NCI-H524 (cell line): Measurements from ENCODE around the gene GMDS.
"Not testable (repeated sequence)": the region's sequence is repeated elsewhere in the genome, so short reads cannot be mapped to it uniquely, and the experiment has no call there.

Experiments
- DNase-seq, 2 experiments: peaks; one replicate each; lab custom pipeline; 2025; lab: John Stamatoyannopoulos, UW

GMDS gene

GRCh38 chr6:1770968-1771723 is 474.3 kb downstream of the GMDS start:
- no peak for DNase-seq

- no peak for DNase-seq
Measured at GRCh38 chr6:1770435-1770843, 475.0 kb downstream of the GMDS start.

GRCh38 chr6:1767481-1768246 is 477.7 kb downstream of the GMDS start:
- no peak for DNase-seq

- DNase-seq: no peak
Measured at GRCh38 chr6:1766654-1767053, 478.8 kb downstream of the GMDS start.

- DNase-seq: no peak
Measured at GRCh38 chr6:1765160-1765903, 480.1 kb downstream of the GMDS start.

GRCh38 chr6:1764397-1764987 is 480.9 kb downstream of the GMDS start:
- no peak for DNase-seq

- DNase-seq: no peak
Measured at GRCh38 chr6:1763404-1763803, 482.0 kb downstream of the GMDS start.

GRCh38 chr6:1762203-1762602 is 483.2 kb downstream of the GMDS start:
- no peak for DNase-seq

- no peak for DNase-seq
Measured at GRCh38 chr6:1761477-1761877, 483.9 kb downstream of the GMDS start.

GRCh38 chr6:1760876-1761275 is 484.5 kb downstream of the GMDS start:
- DNase-seq: no peak

GRCh38 chr6:1759870-1760269 is 485.5 kb downstream of the GMDS start:
- no peak for DNase-seq

- DNase-seq: peak in 1 of 2 experiments; percentile 31
Measured at GRCh38 chr6:1758076-1758679, 487.2 kb downstream of the GMDS start.

GRCh38 chr6:1757131-1757530 is 488.3 kb downstream of the GMDS start:
- DNase-seq: no peak

GRCh38 chr6:1756472-1757129 is 488.8 kb downstream of the GMDS start:
- no peak for DNase-seq

GRCh38 chr6:1751063-1751462 is 494.3 kb downstream of the GMDS start:
- DNase-seq: not testable (repeated sequence)

- no peak for DNase-seq
Measured at GRCh38 chr6:1749041-1749440, 496.4 kb downstream of the GMDS start.

GRCh38 chr6:1747531-1747930 is 497.9 kb downstream of the GMDS start:
- no peak for DNase-seq

- DNase-seq: no peak
Measured at GRCh38 chr6:1747003-1747402, 498.4 kb downstream of the GMDS start.

- DNase-seq: no peak
Measured at GRCh38 chr6:1745814-1746213, 499.6 kb downstream of the GMDS start.

- DNase-seq: no peak
Measured at GRCh38 chr6:1744543-1744942, 500.9 kb downstream of the GMDS start.

- DNase-seq: no peak
Measured at GRCh38 chr6:1739680-1740079, 505.7 kb downstream of the GMDS start.
